Common myeloid progenitor, CD34-positive (primary cell): ENCODE data around the gene RGPD3. TPM values are rescaled to one million over a fixed set of nuclear protein-coding genes. Genes with fewer than 3 reads are reported as not detected.
"Not testable (repeated sequence)": the region's sequence is repeated elsewhere in the genome, so short reads cannot be mapped to it uniquely, and the experiment has no call there.

Experiments used
- CTCF ChIA-PET: fragments of 350-600 bp; sonication (Branson Sonifier 250); formaldehyde crosslinking; loops from one replicate; lab custom pipeline; 2021; ENCODE audit warnings: antibody characterized with exemption; lab: Charles Lee
- POLR2A ChIA-PET: fragments of 350-600 bp; sonication (Branson Sonifier 250); formaldehyde crosslinking; loops from one replicate; lab custom pipeline; 2021; ENCODE audit warnings: antibody characterized with exemption; lab: Charles Lee
- DNase-seq, 3 donors: peaks; one replicate each; pipeline versions ENCODE4 v3.0.0 to v3.0.0-alpha.2; 2013
- H3K27ac ChIP-seq, 2 experiments: 1 replicate in 1 of 2; 2 replicates in 1 of 2; pipeline ENCODE4 v1.7.0; 2013; ENCODE audit warnings: inconsistent platforms in 2 of 2, low read length in 2 of 2, mild to moderate bottlenecking in 2 of 2, low read depth in 1 of 2, moderate library complexity in 1 of 2; ENCODE audit not compliant: severe bottlenecking in 2 of 2, insufficient read depth in 1 of 2, poor library complexity in 1 of 2
- H3K27me3 ChIP-seq, 5 experiments: replicated peaks in 2 of 5; 1 replicate in 3 of 5; 2 replicates in 2 of 5; pipeline versions ENCODE4 v1.6.1 to v1.7.0; 2013; ENCODE audit warnings: low read length in 4 of 5, mild to moderate bottlenecking in 2 of 5, moderate library complexity in 2 of 5, inconsistent platforms in 1 of 5; ENCODE audit not compliant: insufficient read depth in 5 of 5, control insufficient read depth in 4 of 5
- H3K36me3 ChIP-seq, 4 experiments: 1 replicate in 2 of 4; 2 replicates in 2 of 4; pipeline versions ENCODE4 v1.6.1 to v1.7.0; 2013; ENCODE audit warnings: low read length in 3 of 4, control low read depth in 1 of 4, mild to moderate bottlenecking in 1 of 4; ENCODE audit not compliant: control insufficient read depth in 4 of 4, insufficient read depth in 4 of 4
- H3K4me1 ChIP-seq, 4 experiments: 1 replicate in 3 of 4; 2 replicates in 1 of 4; pipeline versions ENCODE4 v1.6.1 to v1.7.1; 2013; ENCODE audit warnings: low read length in 3 of 4, mild to moderate bottlenecking in 3 of 4, control low read depth in 1 of 4, inconsistent platforms in 1 of 4, moderate library complexity in 1 of 4; ENCODE audit not compliant: control insufficient read depth in 4 of 4, insufficient read depth in 4 of 4; ENCODE audit errors: control extremely low read depth in 1 of 4
- H3K4me3 ChIP-seq, 7 experiments: 1 replicate in 4 of 7; 2 replicates in 3 of 7; pipeline versions ENCODE4 v1.5.1 to v1.7.0; 2013; ENCODE audit warnings: mild to moderate bottlenecking in 7 of 7, low read length in 6 of 7, moderate library complexity in 6 of 7, inconsistent platforms in 2 of 7, low read depth in 2 of 7, control low read depth in 1 of 7; ENCODE audit not compliant: insufficient read depth in 4 of 7, control insufficient read depth in 1 of 7; ENCODE audit errors: extremely low read depth in 1 of 7
- H3K9me3 ChIP-seq, 5 experiments: 1 replicate in 4 of 5; 2 replicates in 1 of 5; pipeline versions ENCODE4 v1.6.1 to v1.7.1; 2013; ENCODE audit warnings: low read length in 4 of 5, mild to moderate bottlenecking in 2 of 5, inconsistent platforms in 1 of 5, low read depth in 1 of 5, moderate library complexity in 1 of 5; ENCODE audit not compliant: control insufficient read depth in 4 of 5, insufficient read depth in 2 of 5; ENCODE audit errors: control extremely low read depth in 1 of 5
- WGBS: methylation state at CpG from one replicate; pipeline ENCODE4 v1.1.5; 2013; ENCODE audit not compliant: insufficient coverage; 5-methylcytosine and 5-hydroxymethylcytosine counted together
- polyA plus RNA-seq: library from polyadenylated mRNA; unstranded; fragments of 120-200 nt; gene quantifications from one replicate; pipeline ENCODE4 v1.2.1, GENCODE V29; 2013

Gene RGPD3
- polyA plus RNA-seq: 0.24 TPM

DNA sequence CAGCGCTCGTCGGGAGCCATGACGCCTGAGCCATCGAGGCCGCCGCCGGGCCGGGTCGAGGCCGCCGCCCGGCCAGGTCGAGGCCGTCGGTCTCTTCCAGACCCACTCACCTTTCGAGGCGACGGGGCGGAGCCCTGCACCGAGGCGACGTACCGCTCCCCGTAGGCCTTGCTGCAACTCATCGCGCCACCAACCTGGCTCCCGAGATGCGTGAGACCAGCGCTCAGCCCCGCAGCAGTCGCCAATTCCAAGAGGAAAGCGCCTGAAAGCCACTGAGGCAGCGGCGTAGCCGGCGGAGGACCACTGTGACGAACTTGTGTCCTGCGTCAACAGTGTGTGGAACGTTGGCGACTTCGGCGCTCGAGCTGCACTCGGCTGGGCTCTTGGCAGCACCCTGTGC lies at the start of gene RGPD3:
TSS of gene RGPD3 (minus strand) at position 307 of the 400 bp plus-strand sequence. CDS start at position 182, 125 bp downstream.
- DNase-seq, H3K9me3 ChIP-seq, H3K4me3 ChIP-seq, H3K4me1 ChIP-seq, CTCF ChIA-PET, H3K36me3 ChIP-seq, POLR2A ChIA-PET, H3K27me3 ChIP-seq, H3K27ac ChIP-seq: not testable (repeated sequence)
- 98% methylated on average over 38 of the region's 45 CpGs for WGBS

GRCh38 chr2:106517329-106517728 lies 49.1 kb upstream of the RGPD3 start:
- CTCF ChIA-PET: interaction anchor here (2.2 kb wide), 1 partner anchor 20 kb away, joined by 9 read pairs; no protein-coding TSS in a partner anchor
- Histone ChIP-seq H3K4me3 (no peak overlapping the region), H3K4me1 (no peaks in the 10 kb centered on the region), H3K36me3 (no peaks in the 10 kb centered on the region), H3K27ac (no peak overlapping the region), H3K27me3 (no peaks in the 10 kb centered on the region), H3K9me3 (no peaks in the 10 kb centered on the region)
- POLR2A ChIA-PET: interaction anchor here (0.6 kb wide), 1 partner anchor 911 kb away, joined by 3 read pairs; no protein-coding TSS in a partner anchor
- no peak for DNase-seq
- 96% methylated on average over 10 of the region's 11 CpGs for WGBS

GRCh38 chr2:106516864-106517263 lies 48.7 kb upstream of the RGPD3 start:
- no peak overlapping the region for H3K4me3 ChIP-seq
- CTCF ChIA-PET: interaction anchor here (2.2 kb wide), 1 partner anchor 21 kb away, joined by 9 read pairs; no protein-coding TSS in a partner anchor
- no CpG with 5 or more reads among the region's 1 CpG for WGBS

DNA sequence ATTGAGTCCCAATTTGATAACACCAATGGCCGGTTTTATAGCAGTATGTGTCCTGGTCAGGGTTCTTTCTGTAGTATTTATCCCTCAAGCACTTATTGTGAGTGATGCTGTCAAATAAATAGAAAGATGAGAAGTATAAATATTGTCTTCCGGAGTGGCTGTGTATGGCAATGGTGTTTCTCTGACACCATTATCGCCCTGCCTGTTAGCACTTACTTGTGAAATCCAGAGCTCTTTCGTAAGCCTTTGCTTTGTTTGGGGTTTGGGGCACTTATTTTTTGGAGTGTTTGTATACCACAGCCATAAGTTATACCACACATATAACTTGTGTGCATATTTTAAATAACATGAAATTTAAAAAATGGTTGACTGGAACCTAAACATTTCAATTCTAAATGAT lies 48.2 kb upstream of the RGPD3 start:
- no peaks in the 10 kb centered on the region for H3K27me3 ChIP-seq
- H3K4me1 ChIP-seq: peaks cover 0 to 2% (median 0%) of the 10 kb centered on the region in 4 experiments
- ChIA-PET CTCF (interaction anchor here (2.2 kb wide), 1 partner anchor 21 kb away, joined by 9 read pairs; no protein-coding TSS in a partner anchor), POLR2A (no interaction called here)
- no peak overlapping the region for H3K27ac ChIP-seq
- H3K36me3 ChIP-seq: no peaks in the 10 kb centered on the region
- WGBS: 100% methylated on average over 1 of the region's 4 CpGs
- DNase-seq: no peak
- no peak overlapping the region for H3K4me3 ChIP-seq
- H3K9me3 ChIP-seq: no peaks in the 10 kb centered on the region

More at GRCh38 chr2:106516864-106517263, 48.7 kb upstream of the RGPD3 start:
- Histone ChIP-seq H3K9me3 (no peaks in the 10 kb centered on the region), H3K36me3 (no peaks in the 10 kb centered on the region), H3K4me1 (peaks cover 0 to 1% (median 0%) of the 10 kb centered on the region in 4 experiments), H3K27me3 (no peaks in the 10 kb centered on the region), H3K27ac (no peak overlapping the region)
- POLR2A ChIA-PET: interaction anchor here (0.6 kb wide), 1 partner anchor 911 kb away, joined by 3 read pairs; no protein-coding TSS in a partner anchor
- DNase-seq: no peak

DNA sequence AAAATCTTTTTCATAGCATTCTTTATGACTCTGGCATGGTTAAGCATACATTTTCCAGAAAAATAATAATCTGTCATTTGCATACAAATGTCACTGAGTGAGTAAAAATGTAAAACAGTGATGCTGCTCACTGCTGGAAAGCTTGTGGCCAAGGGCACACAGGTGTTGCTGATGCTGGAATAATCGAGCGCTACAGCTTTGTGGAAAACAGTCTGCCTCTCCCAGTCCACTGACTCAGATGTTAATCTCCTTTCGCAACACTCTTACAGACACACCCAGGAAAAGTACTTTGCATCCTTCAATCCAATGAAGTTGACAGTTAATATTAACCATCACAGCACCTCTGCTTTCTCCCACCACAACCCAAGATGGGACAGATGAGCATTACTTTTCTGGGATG lies 46.6 kb upstream of the RGPD3 start:
- H3K27ac ChIP-seq, H3K9me3 ChIP-seq, POLR2A ChIA-PET, H3K36me3 ChIP-seq, DNase-seq, CTCF ChIA-PET, H3K4me1 ChIP-seq, H3K27me3 ChIP-seq, H3K4me3 ChIP-seq: not testable (repeated sequence)
- 89% methylated on average over 1 of the region's 3 CpGs for WGBS

DNA sequence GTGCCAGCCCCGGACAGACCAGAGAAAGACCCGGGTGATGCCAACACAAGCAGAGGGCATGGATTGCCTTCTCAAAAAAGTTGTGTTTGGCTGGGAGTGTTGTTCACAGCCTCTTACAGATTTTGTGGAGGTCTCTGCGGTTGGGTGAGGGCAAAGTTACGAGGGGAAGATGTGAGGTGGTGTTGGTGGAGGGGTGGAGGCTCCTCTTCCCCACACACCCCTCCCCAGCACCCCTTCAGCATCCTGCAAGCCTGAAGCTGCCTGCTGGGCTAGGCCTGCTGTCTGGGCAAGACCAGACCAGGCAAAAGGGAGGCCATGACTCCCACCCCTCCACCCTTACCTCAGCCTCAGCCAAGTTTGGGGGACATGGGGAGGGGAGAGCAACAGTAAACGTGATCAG lies 45.2 kb upstream of the RGPD3 start:
- POLR2A ChIA-PET, H3K4me3 ChIP-seq, H3K27me3 ChIP-seq, H3K4me1 ChIP-seq, H3K9me3 ChIP-seq, H3K36me3 ChIP-seq, DNase-seq, H3K27ac ChIP-seq, CTCF ChIA-PET: not testable (repeated sequence)
- no CpG with 5 or more reads among the region's 5 CpGs for WGBS

- H3K4me3 ChIP-seq: peak overlapping the region in 1 of 7 experiments; percentile 16
- POLR2A ChIA-PET, H3K27ac ChIP-seq, H3K4me1 ChIP-seq, CTCF ChIA-PET, H3K36me3 ChIP-seq, DNase-seq, H3K9me3 ChIP-seq, H3K27me3 ChIP-seq: not testable (repeated sequence)
- WGBS: 100% methylated on average over 2 of the region's 7 CpGs
These were observed 43.7 kb upstream of the RGPD3 start for GRCh38 chr2:106511934-106512333.
